GM13977 (cell line): Measurements from ENCODE around the gene MUC2.

Experiments
- DNase-seq: peaks from one replicate; pipeline ENCODE4 v3.0.0; 2012; ENCODE audit warnings: low spot score
- in situ Hi-C: fragments of 300-500 bp; cut with MboI; formaldehyde crosslinking; loops from one replicate; pipeline ENCODE4 v1.12.0; 2022; ENCODE audit warnings: low sequenced_read_pairs, low pct_unique_long_range_greater_than_20kb, mixed read lengths, inconsistent platforms; ENCODE audit not compliant: unreplicated experiment
- TF ChIP-seq, protein P1 (sequence below): IDR thresholded peaks from 2 replicates; pipeline ENCODE4 v1.5.1; 2012; ENCODE audit warnings: mild to moderate bottlenecking, control low read depth; ENCODE audit not compliant: insufficient read depth; ENCODE audit errors: extremely low read depth, missing control alignments

The MUC2 gene

DNA sequence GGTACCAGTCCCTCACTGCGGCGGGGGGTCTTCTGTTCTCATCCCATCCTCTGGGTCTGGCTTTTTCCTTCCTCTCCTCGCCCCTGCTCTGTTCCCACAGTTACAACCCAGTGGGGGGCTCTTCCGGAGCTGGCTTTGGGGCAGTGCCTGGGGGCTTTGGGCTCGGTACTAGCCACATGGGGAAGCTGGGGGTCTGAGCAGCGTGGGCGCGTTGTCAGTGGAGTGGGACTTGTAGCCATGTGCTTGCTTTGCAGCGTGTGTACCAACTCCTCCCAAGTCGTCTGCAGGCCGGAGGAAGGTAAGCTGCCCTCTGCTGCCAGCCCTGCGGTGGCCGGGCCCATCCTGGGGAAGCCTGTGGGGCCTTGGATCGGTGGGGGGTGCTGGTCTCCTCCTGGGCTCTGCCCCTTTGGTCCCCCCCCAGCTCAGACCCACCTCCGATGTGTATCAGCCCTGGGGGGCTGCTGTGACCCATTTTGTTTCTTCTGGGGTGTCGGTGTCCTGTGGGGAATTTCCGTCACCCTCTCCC is 17.5 kb downstream of the MUC2 start:
- DNase-seq, result no peak
- in situ Hi-C loops, result no loop called here
- TF ChIP-seq, protein P1, sequence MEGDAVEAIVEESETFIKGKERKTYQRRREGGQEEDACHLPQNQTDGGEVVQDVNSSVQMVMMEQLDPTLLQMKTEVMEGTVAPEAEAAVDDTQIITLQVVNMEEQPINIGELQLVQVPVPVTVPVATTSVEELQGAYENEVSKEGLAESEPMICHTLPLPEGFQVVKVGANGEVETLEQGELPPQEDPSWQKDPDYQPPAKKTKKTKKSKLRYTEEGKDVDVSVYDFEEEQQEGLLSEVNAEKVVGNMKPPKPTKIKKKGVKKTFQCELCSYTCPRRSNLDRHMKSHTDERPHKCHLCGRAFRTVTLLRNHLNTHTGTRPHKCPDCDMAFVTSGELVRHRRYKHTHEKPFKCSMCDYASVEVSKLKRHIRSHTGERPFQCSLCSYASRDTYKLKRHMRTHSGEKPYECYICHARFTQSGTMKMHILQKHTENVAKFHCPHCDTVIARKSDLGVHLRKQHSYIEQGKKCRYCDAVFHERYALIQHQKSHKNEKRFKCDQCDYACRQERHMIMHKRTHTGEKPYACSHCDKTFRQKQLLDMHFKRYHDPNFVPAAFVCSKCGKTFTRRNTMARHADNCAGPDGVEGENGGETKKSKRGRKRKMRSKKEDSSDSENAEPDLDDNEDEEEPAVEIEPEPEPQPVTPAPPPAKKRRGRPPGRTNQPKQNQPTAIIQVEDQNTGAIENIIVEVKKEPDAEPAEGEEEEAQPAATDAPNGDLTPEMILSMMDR, result no peak

DNA sequence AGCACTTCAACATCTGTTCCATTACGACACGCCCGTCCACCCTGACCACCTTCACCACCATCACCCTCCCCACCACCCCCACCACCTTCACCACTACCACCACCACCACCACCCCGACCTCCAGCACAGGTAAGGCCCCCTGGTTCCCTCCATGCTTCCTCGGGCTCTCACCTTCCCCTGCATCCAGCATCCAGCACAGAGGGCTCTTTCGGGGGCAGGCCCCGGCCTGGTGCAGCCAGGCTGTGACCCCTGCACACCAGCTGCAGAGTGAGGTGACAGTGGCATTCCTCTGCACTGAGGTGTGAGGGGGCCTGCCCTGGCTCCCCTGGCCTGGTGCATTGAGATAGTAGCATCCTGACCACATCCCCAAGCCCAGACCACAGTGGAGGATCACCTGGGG is 18.2 kb downstream of the MUC2 start:
- no peak for DNase-seq
- in situ Hi-C loops, result no loop called here
- TF ChIP-seq, protein P1, result no peak

DNA sequence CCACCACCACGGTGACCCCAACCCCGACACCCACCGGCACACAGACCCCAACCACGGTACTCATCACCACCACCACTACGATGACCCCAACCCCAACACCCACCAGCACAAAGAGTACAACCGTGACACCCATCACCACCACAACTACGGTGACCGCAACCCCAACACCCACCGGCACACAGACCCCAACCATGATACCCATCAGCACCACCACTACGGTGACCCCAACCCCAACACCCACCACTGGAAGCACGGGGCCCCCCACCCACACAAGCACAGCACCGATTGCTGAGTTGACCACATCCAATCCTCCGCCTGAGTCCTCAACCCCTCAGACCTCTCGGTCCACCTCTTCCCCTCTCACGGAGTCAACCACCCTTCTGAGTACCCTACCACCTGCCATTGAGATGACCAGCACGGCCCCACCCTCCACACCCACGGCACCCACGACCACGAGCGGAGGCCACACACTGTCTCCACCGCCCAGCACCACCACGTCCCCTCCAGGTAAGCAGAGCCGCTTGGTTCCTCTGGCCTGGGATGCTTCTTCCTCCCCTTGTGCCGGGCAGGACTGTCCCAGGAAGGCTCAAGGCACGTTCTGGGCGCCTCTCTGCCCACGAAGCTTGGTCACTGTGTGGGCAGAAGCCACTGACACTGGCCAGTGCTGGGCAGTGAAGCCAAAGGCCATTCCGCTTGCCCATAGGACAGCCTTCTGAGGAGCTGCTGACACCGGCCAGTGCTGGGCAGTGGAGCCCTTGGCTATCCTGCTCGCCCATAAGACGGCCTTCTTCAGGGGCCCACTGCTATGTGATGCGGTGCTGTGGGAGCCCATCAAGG is 25.1 kb downstream of the MUC2 start:
- in situ Hi-C loops, result no loop called here
- no peak for DNase-seq
- TF ChIP-seq, protein P1, result no peak

DNA sequence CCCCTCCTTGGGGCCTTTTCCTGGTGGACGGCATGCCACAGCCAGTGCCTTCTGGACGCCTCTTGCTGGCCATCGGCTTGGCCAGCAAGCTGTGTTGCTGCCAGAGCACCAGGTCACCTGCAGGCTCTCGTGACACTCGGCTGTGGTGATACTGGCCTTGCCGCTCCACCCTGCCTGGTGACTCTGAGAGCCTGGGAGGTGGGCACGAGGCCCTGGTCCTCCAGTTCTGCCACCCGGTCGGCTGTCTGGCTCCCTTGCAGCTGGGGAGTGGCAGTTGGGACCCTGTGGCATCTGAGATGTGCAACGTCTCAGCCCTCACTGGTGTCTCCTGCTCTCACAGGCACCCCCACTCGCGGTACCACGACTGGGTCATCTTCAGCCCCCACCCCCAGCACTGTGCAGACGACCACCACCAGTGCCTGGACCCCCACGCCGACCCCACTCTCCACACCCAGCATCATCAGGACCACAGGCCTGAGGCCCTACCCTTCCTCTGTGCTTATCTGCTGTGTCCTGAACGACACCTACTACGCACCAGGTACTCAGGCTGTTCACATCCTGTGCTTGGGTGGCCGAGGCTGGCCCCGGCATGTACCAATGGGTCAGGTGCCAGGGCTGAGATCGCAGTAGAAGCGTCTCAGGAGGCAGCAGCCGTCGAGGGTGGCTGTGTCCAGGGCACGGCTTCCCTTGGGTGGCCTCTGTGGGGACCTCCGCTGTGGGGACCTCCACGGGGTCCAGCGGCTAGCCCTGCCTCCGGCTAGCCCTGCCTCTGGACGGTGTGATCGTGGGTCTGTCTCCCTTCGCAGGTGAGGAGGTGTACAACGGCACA is 26.0 kb downstream of the MUC2 start:
- TF ChIP-seq, protein P1, result no peak
- in situ Hi-C loops, result no loop called here
- no peak for DNase-seq

DNA sequence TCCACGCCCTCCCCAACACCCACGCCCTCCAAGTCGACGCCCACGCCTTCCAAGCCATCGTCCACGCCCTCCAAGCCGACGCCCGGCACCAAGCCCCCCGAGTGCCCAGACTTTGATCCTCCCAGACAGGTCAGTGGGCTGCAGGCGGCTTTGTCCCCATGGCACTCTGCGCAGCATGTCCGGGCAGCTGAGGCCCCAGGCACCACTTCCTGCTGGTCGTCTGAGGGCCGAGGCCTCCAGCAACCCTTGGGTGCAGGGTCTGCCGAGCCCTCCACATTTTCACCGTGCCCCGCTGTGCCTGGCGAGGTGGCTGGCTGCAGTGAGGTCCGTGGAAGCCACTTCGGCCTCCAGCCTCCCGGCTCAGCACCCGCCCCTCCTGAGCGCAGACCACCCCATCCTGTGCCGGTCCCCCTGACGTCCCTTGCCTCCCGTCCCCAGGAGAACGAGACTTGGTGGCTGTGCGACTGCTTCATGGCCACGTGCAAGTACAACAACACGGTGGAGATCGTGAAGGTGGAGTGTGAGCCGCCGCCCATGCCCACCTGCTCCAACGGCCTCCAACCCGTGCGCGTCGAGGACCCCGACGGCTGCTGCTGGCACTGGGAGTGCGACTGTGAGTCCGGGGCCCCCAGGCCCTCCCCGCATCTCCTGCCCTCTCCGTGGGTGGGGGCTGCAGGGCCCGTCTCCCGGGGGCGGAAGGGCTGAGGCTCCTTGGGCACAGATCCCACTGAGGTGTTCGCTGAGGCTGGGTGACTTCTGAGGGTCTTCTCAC is 26.8 kb downstream of the MUC2 start:
- no peak for DNase-seq
- in situ Hi-C loops, result no loop called here
- TF ChIP-seq, protein P1, result no peak

DNA sequence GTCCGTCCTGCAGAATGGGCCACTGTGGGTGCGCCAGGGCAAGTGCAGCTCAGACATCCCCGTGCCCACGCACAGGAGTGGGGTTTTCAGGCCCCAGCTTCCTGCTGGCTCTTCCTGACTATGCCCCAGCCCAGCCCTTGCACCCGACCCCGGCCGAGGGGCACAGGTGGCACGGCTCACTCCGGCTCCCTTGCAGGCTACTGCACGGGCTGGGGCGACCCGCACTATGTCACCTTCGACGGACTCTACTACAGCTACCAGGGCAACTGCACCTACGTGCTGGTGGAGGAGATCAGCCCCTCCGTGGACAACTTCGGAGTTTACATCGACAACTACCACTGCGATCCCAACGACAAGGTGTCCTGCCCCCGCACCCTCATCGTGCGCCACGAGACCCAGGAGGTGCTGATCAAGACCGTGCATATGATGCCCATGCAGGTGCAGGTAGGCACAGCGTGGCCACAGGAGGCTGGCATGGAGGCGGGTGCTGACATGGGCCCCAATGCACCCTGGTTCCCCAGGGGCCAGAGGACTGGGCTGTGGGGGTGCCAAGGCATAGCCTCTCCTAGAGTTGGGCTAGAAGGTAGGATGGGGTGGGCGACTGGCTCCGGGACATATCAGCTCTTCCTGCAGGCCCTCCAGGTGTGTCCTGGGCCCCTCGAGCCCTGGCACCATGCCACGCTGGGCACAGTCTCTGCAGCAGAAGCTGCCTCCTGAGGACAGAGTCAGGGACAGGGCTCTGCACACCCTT is 27.7 kb downstream of the MUC2 start:
- in situ Hi-C loops, result no loop called here
- no peak for DNase-seq
- TF ChIP-seq, protein P1, result no peak
